Activated B cell treated with CpG ODN at 0.5 μM for 24 hours (primary cell): ENCODE results near the gene MZT1. TPM values are rescaled to one million over a fixed set of nuclear protein-coding genes. Genes with fewer than 3 reads are reported as not detected.

ENCODE experiments used
- ATAC-seq: fragments of 200-7000 bp; cut with Tn5 transposase; one replicate; pipeline ENCODE4 v1.10.0; 2021; ENCODE audit warnings: low read depth, mild to moderate bottlenecking, moderate library complexity
- CTCF ChIA-PET: fragments of 350-600 bp; sonication (Branson Sonifier 250); formaldehyde crosslinking; loops from one replicate; lab custom pipeline; 2021; ENCODE audit warnings: antibody characterized with exemption; lab: Charles Lee
- POLR2A ChIA-PET: fragments of 350-600 bp; sonication (Branson Sonifier 250); formaldehyde crosslinking; loops from one replicate; lab custom pipeline; 2021; ENCODE audit warnings: antibody characterized with exemption; lab: Charles Lee
- DNase-seq: peaks from one replicate; pipeline ENCODE4 v3.0.0; 2022
- H3K27ac Mint-ChIP-seq: one replicate; pipeline ENCODE4 v1.8.0; 2020; ENCODE audit warnings: mixed read lengths
- H3K27me3 Mint-ChIP-seq: one replicate; pipeline ENCODE4 v1.8.0; 2021; ENCODE audit warnings: mixed read lengths
- H3K36me3 Mint-ChIP-seq: one replicate; pipeline ENCODE4 v1.8.0; 2021; ENCODE audit warnings: low read depth, mixed read lengths
- H3K4me1 Mint-ChIP-seq: one replicate; pipeline ENCODE4 v1.8.0; 2021; ENCODE audit warnings: mixed read lengths
- H3K4me3 Mint-ChIP-seq: one replicate; pipeline ENCODE4 v1.8.0; 2020; ENCODE audit warnings: mild to moderate bottlenecking, mixed read lengths
- H3K9me3 Mint-ChIP-seq: one replicate; pipeline ENCODE4 v1.8.0; 2020; ENCODE audit warnings: mixed read lengths
- intact Hi-C: fragments of 100-400 bp; cut with micrococcal nuclease; formaldehyde crosslinking; loops from one replicate; pipeline ENCODE4 v1.15.1; 2024
- total RNA-seq: library from RNA; stranded (reverse); gene quantifications from 2 replicates; pipeline ENCODE4 v1.2.3, GENCODE V29; 2022
- TF ChIP-seq, protein P1 (sequence below): fragments of 200-600 bp; IDR thresholded peaks from one replicate; pipeline ENCODE4 v1.8.0; 2022; ENCODE audit warnings: antibody characterized with exemption, mild to moderate bottlenecking

The MZT1 gene
- total RNA-seq, 1 donor from 2014 or later: 6.5 TPM

DNA sequence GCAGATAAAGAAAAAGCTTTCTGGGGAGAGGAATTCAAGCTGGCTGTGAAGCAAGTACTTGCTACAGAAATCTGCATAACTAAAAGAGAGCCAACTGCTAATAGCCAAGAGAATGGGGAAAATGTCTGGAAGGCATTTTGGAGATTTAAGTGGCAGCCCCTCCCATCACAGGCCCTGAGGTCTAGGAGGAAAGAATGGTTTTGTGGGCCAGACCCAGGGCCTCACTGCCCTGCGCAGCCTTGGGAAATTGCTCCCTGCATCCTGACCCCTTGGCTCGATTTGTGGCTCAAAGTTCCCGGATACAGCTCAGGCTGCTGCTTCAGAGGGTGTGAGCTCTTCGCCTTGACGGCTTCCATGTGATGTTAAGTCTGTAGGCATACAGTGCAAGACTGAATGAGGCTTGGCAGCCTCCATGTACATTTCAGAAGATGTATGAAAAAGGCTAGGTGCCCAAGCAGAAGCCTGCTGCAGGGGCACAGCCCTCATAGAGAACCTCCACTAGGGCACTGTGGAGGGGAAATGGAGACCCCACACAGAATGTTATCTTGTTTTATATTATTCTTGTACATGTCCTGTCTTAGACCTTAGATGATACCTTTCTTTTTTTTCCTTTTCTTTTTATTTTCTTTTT is 34.4 kb downstream of the MZT1 start:
- no peak overlapping the region for H3K4me3 Mint-ChIP-seq
- DNase-seq (no peak), ATAC-seq (no peak)
- CTCF ChIA-PET: no interaction called here
- POLR2A ChIA-PET: no interaction called here
- intact Hi-C loops: no loop called here
- no peaks in the 10 kb centered on the region for H3K4me1 Mint-ChIP-seq
- peaks cover 6% of the 10 kb centered on the region for H3K27me3 Mint-ChIP-seq
- peaks cover 4% of the 10 kb centered on the region for H3K9me3 Mint-ChIP-seq
- no peaks in the 10 kb centered on the region for H3K36me3 Mint-ChIP-seq
- no peak overlapping the region for H3K27ac Mint-ChIP-seq
- TF ChIP-seq, protein P1, sequence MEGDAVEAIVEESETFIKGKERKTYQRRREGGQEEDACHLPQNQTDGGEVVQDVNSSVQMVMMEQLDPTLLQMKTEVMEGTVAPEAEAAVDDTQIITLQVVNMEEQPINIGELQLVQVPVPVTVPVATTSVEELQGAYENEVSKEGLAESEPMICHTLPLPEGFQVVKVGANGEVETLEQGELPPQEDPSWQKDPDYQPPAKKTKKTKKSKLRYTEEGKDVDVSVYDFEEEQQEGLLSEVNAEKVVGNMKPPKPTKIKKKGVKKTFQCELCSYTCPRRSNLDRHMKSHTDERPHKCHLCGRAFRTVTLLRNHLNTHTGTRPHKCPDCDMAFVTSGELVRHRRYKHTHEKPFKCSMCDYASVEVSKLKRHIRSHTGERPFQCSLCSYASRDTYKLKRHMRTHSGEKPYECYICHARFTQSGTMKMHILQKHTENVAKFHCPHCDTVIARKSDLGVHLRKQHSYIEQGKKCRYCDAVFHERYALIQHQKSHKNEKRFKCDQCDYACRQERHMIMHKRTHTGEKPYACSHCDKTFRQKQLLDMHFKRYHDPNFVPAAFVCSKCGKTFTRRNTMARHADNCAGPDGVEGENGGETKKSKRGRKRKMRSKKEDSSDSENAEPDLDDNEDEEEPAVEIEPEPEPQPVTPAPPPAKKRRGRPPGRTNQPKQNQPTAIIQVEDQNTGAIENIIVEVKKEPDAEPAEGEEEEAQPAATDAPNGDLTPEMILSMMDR: no peak

DNA sequence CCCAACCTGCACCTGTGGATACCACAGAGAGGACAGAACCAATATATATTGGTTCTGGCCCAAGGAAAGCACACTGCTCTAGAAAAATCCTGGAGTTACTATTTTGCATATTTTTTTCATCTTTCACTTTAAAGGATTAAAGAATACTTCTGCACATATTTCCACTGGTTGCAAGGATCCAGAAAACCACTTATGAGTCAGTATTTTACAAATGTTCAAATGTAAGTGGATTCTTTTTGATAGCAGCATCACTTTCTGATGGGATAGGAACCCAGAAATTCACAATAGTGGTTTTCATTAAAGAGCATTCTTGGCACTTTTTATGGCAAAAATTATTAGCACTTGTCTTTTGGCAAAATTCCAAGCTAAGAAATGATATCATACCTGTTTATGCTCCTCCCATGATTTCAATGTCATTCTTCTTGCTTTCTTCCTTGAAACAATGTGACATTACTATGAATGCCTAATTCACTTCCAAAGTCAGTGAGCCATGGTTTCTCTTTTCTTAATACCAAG is 38.2 kb downstream of the MZT1 start:
- intact Hi-C loops: no loop called here
- Mint-ChIP-seq H3K36me3 (no peaks in the 10 kb centered on the region), H3K27me3 (peaks cover 7% of the 10 kb centered on the region), H3K27ac (no peak overlapping the region), H3K4me3 (no peak overlapping the region), H3K9me3 (peaks cover 4% of the 10 kb centered on the region), H3K4me1 (no peaks in the 10 kb centered on the region)
- ChIA-PET POLR2A (no interaction called here), CTCF (no interaction called here)
- TF ChIP-seq, protein P1: no peak
- ATAC-seq (no peak), DNase-seq (no peak)

DNA sequence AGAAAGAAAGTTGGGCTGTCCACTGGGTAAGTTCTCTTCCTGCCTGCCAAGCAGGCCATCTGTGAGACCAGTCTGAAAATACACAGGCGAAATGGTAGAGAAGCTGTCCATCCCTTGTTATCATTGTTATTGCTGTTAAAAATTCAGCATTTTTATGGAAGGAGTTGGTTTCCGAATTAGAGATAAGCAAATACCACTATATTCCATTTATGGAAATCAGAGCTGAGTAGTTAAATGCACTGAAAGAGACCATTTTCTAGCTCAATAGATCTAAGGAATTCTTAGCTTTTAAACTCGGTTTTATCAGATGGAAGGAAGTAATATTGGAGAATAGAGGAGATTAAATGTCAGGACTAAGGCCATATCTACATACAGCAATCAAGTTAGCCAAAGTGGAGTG is 40.7 kb downstream of the MZT1 start:
- ChIA-PET POLR2A (no interaction called here), CTCF (no interaction called here)
- TF ChIP-seq, protein P1: no peak
- H3K4me1 Mint-ChIP-seq: no peaks in the 10 kb centered on the region
- peaks cover 15% of the 10 kb centered on the region for H3K27me3 Mint-ChIP-seq
- H3K27ac Mint-ChIP-seq: no peak overlapping the region
- no peak for DNase-seq
- no peak overlapping the region for H3K4me3 Mint-ChIP-seq
- intact Hi-C loops: no loop called here
- H3K9me3 Mint-ChIP-seq: no peaks in the 10 kb centered on the region
- ATAC-seq: no peak
- no peaks in the 10 kb centered on the region for H3K36me3 Mint-ChIP-seq

DNA sequence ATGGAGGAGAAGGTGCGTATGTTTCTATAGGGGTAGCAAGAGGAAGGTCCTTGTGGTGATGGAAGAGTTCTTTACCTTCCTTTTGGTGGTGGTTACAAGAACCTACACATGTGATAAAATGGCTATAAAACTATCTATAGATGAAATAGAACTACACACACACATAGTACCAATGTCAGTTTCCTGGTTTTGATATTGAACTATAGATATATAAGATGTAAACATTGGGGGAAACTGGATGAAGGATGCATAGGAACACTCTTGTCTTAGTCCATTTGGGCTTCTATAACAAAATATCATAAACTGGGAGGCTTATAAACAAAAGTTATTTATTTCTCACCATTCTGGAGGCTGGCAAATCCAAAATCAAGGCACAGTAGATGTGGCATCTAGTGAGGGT is 47.1 kb downstream of the MZT1 start:
- Mint-ChIP-seq H3K36me3 (no peaks in the 10 kb centered on the region), H3K27ac (no peak overlapping the region), H3K27me3 (peaks cover 13% of the 10 kb centered on the region), H3K4me1 (no peaks in the 10 kb centered on the region), H3K9me3 (no peaks in the 10 kb centered on the region), H3K4me3 (no peak overlapping the region)
- intact Hi-C loops: no loop called here
- ATAC-seq (no peak), DNase-seq (no peak)
- TF ChIP-seq, protein P1: no peak
- ChIA-PET CTCF (no interaction called here), POLR2A (no interaction called here)

DNA sequence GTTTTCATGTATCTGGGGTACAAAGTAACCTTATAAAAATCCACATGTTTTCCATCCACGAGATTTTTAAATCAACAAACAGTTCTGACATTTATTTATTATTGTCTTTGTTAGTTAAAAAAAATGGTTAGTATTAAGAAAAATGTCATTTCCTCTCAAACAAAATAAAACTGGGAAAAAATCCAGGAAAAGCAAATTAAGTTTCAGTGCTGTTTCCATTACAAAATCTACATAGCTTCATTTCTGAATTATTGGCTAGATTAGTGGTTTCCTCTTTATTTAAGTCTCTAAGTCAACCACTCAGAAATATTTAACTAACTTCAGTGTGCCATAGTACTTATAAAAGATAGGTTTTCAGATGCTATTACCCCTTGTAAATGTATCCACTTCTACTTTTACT is 49.1 kb downstream of the MZT1 start:
- Mint-ChIP-seq H3K27ac (no peak overlapping the region), H3K4me3 (no peak overlapping the region), H3K9me3 (no peaks in the 10 kb centered on the region), H3K36me3 (no peaks in the 10 kb centered on the region), H3K27me3 (peaks cover 8% of the 10 kb centered on the region), H3K4me1 (no peaks in the 10 kb centered on the region)
- CTCF ChIA-PET: no interaction called here
- intact Hi-C loops: no loop called here
- DNase-seq (no peak), ATAC-seq (no peak)
- TF ChIP-seq, protein P1: no peak
- POLR2A ChIA-PET: no interaction called here
